Upper lobe of left lung (tissue), 4 donors: ENCODE results near the gene WASHC1.
"Not testable (repeated sequence)": the region's sequence is repeated elsewhere in the genome, so short reads cannot be mapped to it uniquely, and the experiment has no call there.

ENCODE experiments used
- EP300 ChIP-seq, 4 donors: sonication (generic); formaldehyde crosslinking; IDR thresholded peaks; one replicate each; pipeline ENCODE4 v1.5.1; 2017; ENCODE audit warnings: antibody characterized with exemption in 4 of 4, control low read depth in 2 of 4
- POLR2A ChIP-seq, 4 donors: fragments of 450-650 bp; IDR thresholded peaks; one replicate each; pipeline ENCODE4 v1.5.1; 2016 to 2017; ENCODE audit warnings: antibody characterized with exemption in 4 of 4, mild to moderate bottlenecking in 2 of 4
- POLR2AphosphoS5 ChIP-seq, 2 donors: sonication (generic); formaldehyde crosslinking; IDR thresholded peaks; one replicate each; pipeline ENCODE4 v1.5.1; 2017; ENCODE audit warnings: antibody characterized with exemption in 2 of 2
- TF ChIP-seq, protein P1 (sequence below), 6 experiments: fragments of 450-650 bp in 4 of 6; fragments of 200-600 bp in 2 of 6; sonication (generic) in 2 of 6; IDR thresholded peaks; one replicate each; pipeline ENCODE4 v1.5.1; 2016 to 2019; ENCODE audit warnings: antibody characterized with exemption in 6 of 6

GRCh38 chr9:46164-46563, 16.9 kb upstream of the WASHC1 start:
- not testable (repeated sequence) for TF ChIP-seq POLR2A, EP300, POLR2AphosphoS5 (IDR thresholded peaks at IDR 0.05)
- TF ChIP-seq, protein P1, sequence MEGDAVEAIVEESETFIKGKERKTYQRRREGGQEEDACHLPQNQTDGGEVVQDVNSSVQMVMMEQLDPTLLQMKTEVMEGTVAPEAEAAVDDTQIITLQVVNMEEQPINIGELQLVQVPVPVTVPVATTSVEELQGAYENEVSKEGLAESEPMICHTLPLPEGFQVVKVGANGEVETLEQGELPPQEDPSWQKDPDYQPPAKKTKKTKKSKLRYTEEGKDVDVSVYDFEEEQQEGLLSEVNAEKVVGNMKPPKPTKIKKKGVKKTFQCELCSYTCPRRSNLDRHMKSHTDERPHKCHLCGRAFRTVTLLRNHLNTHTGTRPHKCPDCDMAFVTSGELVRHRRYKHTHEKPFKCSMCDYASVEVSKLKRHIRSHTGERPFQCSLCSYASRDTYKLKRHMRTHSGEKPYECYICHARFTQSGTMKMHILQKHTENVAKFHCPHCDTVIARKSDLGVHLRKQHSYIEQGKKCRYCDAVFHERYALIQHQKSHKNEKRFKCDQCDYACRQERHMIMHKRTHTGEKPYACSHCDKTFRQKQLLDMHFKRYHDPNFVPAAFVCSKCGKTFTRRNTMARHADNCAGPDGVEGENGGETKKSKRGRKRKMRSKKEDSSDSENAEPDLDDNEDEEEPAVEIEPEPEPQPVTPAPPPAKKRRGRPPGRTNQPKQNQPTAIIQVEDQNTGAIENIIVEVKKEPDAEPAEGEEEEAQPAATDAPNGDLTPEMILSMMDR (IDR thresholded peaks at IDR 0.05) = not testable (repeated sequence)
